AG08396 (cell line): ENCODE measurements around the gene GRIK1.

ENCODE experiments used
- DNase-seq: peaks from one replicate; pipeline ENCODE4 v3.0.0; 2012; ENCODE audit warnings: low spot score, mixed read lengths

The GRIK1 gene

GRCh38 chr21:29786496-29787360, 153.1 kb downstream of the GRIK1 start:
- DNase-seq: no peak

DNA sequence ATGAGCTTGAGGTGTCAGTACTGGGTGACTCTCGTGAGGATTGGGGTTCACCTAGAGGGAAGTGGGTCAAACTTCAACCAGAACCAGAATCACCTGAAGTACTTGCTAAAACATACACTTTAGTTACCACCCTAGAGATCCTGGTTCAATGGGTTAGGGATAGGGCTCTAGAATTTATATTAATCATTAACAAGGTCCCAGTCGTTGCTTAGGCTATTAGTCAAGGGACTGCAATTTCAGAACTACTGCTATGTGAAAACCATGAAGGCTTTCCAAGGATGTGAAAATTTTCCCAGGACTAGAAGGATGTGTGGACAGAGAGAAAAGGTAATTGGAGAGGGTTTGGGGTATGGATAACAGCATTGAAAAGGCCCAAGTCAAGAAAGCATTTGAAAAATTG, 162.6 kb downstream of the GRIK1 start:
- DNase-seq: no peak

- DNase-seq: no peak
These were observed 164.3 kb downstream of the GRIK1 start for GRCh38 chr21:29775462-29775861.

GRCh38 chr21:29771491-29772066, 168.2 kb downstream of the GRIK1 start:
- DNase-seq: no peak

DNA sequence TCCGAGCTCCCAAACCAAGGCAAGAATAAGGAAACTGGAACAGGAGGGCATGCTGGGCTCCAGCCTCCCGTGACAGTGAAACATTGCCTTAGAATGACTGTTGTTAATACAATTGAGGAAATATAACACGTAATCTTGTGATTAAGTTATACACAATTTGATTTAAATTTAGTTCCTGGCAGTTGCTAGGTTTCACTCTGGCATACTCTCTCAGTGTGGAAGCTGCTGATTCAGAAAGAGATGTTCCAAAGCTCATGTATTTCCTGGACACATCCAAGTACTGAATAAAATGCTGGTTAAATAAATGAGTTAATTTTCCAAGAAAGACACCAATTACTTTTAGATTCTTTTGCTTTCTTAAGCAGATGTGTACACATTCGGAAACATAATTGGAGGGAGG, 176.1 kb downstream of the GRIK1 start:
- no peak for DNase-seq

DNA sequence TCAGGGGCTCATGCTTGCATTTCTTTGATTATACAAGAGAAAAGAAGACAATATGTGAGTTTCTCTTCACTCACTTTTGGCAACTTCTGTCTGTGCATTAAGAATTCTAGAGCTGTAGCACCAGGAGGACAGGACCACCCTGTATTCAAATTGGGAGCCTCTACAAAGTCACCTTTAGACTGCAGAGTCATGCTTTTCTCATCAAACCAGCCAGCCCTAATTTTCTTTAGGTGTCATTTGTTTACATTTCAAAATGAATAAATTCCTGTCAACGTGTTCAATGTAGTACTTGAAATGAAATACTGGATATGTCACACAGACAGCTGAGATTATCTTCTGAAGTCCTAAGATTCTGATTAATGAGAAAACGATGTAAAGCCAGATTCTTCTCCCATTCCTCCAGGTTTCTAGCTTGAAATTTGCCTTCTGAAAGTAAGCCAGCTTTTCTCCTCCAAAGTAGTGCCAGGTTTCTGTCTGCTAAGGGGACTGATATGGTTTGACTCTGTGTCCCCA, 177.2 kb downstream of the GRIK1 start:
- no peak for DNase-seq

- no peak for DNase-seq
These were observed 186.6 kb downstream of the GRIK1 start for GRCh38 chr21:29753216-29753615.

GRCh38 chr21:29751473-29752185, 188.2 kb downstream of the GRIK1 start:
- no peak for DNase-seq

DNA sequence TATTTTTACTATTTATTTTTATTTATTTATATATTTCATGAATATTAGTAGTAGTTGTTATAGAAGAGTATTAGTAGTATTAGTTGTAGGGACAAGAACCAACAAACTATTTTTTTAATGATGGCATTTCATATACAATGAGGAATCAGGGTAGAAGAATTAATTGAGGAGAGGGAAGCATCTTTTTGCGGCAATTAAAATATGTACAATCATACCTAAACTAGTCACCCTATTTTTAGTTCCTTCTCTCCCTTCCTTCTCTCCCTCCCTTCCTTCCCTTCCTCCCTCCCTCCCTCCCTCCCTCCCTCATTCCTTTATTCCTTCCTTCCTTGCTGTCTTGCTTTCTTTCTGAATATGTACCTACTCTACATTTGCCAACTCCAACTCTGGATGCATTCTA, 189.8 kb downstream of the GRIK1 start:
- no peak for DNase-seq

- DNase-seq: no peak
These were observed 190.6 kb downstream of the GRIK1 start for GRCh38 chr21:29749223-29749622.

GRCh38 chr21:29748391-29749167, 191.2 kb downstream of the GRIK1 start:
- no peak for DNase-seq

GRCh38 chr21:29741761-29742160, 198.0 kb downstream of the GRIK1 start:
- no peak for DNase-seq

DNA sequence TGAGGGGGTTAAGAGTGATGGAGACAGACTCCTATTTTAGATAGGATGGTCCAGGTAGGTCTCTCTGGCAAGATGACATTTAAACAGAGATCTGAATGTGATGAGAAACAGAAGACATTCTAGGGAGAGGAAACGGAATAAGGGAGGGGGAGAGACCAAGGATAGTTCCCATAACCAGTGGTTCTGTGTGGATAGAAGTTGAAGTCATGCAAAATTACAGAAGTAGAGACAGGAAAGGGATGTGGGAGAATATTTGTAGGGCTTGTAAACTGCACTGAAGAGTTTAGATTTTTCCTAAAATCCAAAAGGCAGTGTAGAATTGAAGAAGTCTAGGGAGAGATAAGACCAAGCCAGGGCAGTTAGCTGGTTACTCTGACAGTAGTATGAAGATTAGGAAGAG, 200.6 kb downstream of the GRIK1 start:
- no peak for DNase-seq

DNA sequence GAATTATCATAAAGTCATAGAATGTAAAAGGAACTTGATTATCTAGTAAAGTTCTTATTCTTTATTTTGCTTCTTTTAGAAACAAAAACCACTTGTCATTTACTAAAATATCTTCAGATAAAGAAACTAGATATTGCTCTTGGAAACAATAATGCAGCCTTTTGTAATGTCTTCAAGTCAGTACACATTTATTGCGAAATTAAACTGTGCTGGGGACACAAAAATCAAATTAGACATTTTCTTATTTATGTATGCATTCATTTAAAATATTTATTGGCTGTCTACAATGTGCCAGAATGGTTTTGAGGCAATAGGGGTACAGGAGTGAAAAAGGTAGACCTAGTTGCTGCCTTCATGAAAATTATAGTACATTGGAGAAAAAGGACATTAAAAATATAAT, 201.1 kb downstream of the GRIK1 start:
- no peak for DNase-seq

DNA sequence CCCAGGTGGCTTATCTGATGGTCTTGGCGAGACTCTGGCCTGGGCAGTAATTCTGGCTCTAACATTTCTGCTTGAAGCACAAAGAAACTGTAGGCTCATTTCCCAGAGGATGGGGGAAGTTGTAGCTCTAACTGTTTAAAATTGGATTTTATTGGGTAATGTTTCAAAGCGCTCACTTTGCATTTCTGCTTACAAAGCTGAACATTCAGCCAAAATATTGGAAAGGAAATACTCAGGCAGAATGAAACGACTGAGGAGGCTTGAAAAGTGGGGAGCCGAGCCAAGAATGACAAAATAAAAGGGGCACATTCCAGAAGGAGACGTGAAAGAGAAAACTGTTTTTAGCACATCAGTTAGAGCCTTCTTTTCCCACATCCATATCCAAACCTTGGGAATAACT, 202.6 kb downstream of the GRIK1 start:
- DNase-seq: no peak

DNA sequence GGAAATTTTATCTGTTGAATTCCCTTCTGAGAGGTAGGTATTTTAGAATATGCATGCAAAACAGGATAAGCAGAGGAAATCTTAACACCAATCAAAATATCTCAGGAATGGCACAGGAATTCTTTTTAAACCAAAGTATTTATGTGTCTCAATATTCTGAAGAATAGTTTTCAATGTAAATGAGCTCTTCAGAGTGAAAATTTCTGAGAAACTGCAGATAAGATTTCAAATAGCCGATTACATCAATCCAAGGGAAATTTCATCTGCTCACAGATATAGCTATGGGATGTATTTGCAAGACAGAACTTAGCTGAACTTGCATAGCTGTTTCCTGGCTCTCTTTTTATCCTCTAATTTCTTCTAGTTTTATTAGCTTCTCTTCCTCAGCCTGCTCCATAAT, 209.5 kb downstream of the GRIK1 start:
- DNase-seq: no peak

- no peak for DNase-seq
These were observed 213.8 kb downstream of the GRIK1 start for GRCh38 chr21:29726044-29726443.

- no peak for DNase-seq
These were observed 214.6 kb downstream of the GRIK1 start for GRCh38 chr21:29725025-29725736.

GRCh38 chr21:29721964-29722363, 217.8 kb downstream of the GRIK1 start:
- DNase-seq: no peak

- DNase-seq: no peak
These were observed 218.6 kb downstream of the GRIK1 start for GRCh38 chr21:29721221-29721620.

DNA sequence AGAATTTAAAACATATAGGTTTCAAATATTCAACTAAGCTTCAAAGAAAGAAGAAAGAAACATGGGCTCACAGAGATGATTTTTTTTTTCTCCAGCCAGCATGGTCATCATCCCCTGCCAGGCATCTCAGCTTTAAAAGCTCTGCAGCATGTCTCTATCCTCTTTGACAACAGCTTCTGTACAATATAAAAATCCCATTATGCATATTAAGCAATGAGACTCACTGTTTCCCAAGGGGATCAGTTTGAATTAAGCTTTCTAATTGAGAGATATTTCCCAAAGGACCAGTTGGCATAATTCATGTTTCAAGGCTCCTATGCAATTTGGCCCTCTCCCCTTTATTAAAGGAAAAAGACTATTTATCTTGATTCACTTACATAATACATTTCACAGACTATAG, 220.3 kb downstream of the GRIK1 start:
- no peak for DNase-seq
